ENCODE measurements around the gene EVA1A. TPM values are rescaled to one million over a fixed set of nuclear protein-coding genes. Genes with fewer than 3 reads are reported as not detected.

Gene EVA1A
- polyA plus RNA-seq, 3 donors = not detected

- no peak overlapping the region for H3K27ac Mint-ChIP-seq
- peaks cover 4 to 12% of the 10 kb centered on the region in 2 donors for H3K9me3 ChIP-seq (replicated peaks in 1 of 2; ENCODE audit: control insufficient read depth in 1 of 2, insufficient read depth in 1 of 2, low read length in 2 of 2)
- no peaks in the 10 kb centered on the region for H3K27me3 ChIP-seq (ENCODE audit: control insufficient read depth in 2 of 2, insufficient read depth in 2 of 2, low read length in 2 of 2)
- H3K36me3 ChIP-seq (replicated peaks in 1 of 2; ENCODE audit: control insufficient read depth in 1 of 2, insufficient read depth in 2 of 2, low read length in 2 of 2) = no peaks in the 10 kb centered on the region
- no peak overlapping the region for H2AFZ ChIP-seq (ENCODE audit: insufficient read depth, low read depth, low read length, poor library complexity, severe bottlenecking)
- no peak overlapping the region for H3K4me3 Mint-ChIP-seq
- H3K9me3 Mint-ChIP-seq = peaks cover 3 to 17% (median 11%) of the 10 kb centered on the region in 7 donors
- H3K4me2 ChIP-seq (replicated peaks; ENCODE audit: extremely low read depth, low read length, poor library complexity, severe bottlenecking) = no peak overlapping the region
- H3K4me1 Mint-ChIP-seq = no peaks in the 10 kb centered on the region
- peaks cover 0 to 6% (median 2%) of the 10 kb centered on the region in 3 donors for H3K27me3 Mint-ChIP-seq (ENCODE audit: low read depth in 3 of 3)
- no peaks in the 10 kb centered on the region for H3K36me3 Mint-ChIP-seq
- no peaks in the 10 kb centered on the region for H3K4me1 ChIP-seq (ENCODE audit: control insufficient read depth in 1 of 2, insufficient read depth in 2 of 2, low read length in 2 of 2)
- H4K20me1 ChIP-seq (ENCODE audit: insufficient read depth, low read length) = no peaks in the 10 kb centered on the region
- TF ChIP-seq, protein P1, sequence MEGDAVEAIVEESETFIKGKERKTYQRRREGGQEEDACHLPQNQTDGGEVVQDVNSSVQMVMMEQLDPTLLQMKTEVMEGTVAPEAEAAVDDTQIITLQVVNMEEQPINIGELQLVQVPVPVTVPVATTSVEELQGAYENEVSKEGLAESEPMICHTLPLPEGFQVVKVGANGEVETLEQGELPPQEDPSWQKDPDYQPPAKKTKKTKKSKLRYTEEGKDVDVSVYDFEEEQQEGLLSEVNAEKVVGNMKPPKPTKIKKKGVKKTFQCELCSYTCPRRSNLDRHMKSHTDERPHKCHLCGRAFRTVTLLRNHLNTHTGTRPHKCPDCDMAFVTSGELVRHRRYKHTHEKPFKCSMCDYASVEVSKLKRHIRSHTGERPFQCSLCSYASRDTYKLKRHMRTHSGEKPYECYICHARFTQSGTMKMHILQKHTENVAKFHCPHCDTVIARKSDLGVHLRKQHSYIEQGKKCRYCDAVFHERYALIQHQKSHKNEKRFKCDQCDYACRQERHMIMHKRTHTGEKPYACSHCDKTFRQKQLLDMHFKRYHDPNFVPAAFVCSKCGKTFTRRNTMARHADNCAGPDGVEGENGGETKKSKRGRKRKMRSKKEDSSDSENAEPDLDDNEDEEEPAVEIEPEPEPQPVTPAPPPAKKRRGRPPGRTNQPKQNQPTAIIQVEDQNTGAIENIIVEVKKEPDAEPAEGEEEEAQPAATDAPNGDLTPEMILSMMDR (IDR thresholded peaks at IDR 0.05) = no peak
- intact Hi-C loops (cut with micrococcal nuclease) = no loop called here
- H3K4me3 ChIP-seq (replicated peaks in 1 of 3; ENCODE audit: low read depth in 2 of 3, low read length in 3 of 3) = no peak overlapping the region
- H3K9ac ChIP-seq (ENCODE audit: insufficient read depth, low read length, poor library complexity, severe bottlenecking) = no peak overlapping the region
- WGBS (ENCODE audit: insufficient coverage) = 91% methylated on average over 6 of the region's 8 CpGs
- DNase-seq = no peak
- H3K79me2 ChIP-seq (ENCODE audit: insufficient read depth, low read length) = no peaks in the 10 kb centered on the region
- no peak overlapping the region for H3K27ac ChIP-seq (ENCODE audit: low read depth in 1 of 2, low read length in 2 of 2)
Observed at GRCh38 chr2:75516378-75517360, 44.1 kb downstream of the EVA1A start.

- intact Hi-C loops (cut with micrococcal nuclease) = no loop called here
- peaks cover 0 to 6% (median 2%) of the 10 kb centered on the region in 3 donors for H3K27me3 Mint-ChIP-seq (ENCODE audit: low read depth in 3 of 3)
Observed at GRCh38 chr2:75515584-75516368, 45.0 kb downstream of the EVA1A start.

More at GRCh38 chr2:75515584-75516368, 45.0 kb downstream of the EVA1A start:
- Histone ChIP-seq H3K4me3 (replicated peaks in 1 of 3; ENCODE audit: low read depth in 2 of 3, low read length in 3 of 3) (no peak overlapping the region), H2AFZ (ENCODE audit: insufficient read depth, low read depth, low read length, poor library complexity, severe bottlenecking) (no peak overlapping the region), H3K9me3 (replicated peaks in 1 of 2; ENCODE audit: control insufficient read depth in 1 of 2, insufficient read depth in 1 of 2, low read length in 2 of 2) (peaks cover 4 to 12% of the 10 kb centered on the region in 2 donors), H3K9ac (ENCODE audit: insufficient read depth, low read length, poor library complexity, severe bottlenecking) (no peak overlapping the region), H3K27me3 (ENCODE audit: control insufficient read depth in 2 of 2, insufficient read depth in 2 of 2, low read length in 2 of 2) (no peaks in the 10 kb centered on the region), H4K20me1 (ENCODE audit: insufficient read depth, low read length) (no peaks in the 10 kb centered on the region), H3K27ac (ENCODE audit: low read depth in 1 of 2, low read length in 2 of 2) (no peak overlapping the region), H3K4me2 (replicated peaks; ENCODE audit: extremely low read depth, low read length, poor library complexity, severe bottlenecking) (no peak overlapping the region), H3K79me2 (ENCODE audit: insufficient read depth, low read length) (no peaks in the 10 kb centered on the region), H3K36me3 (replicated peaks in 1 of 2; ENCODE audit: control insufficient read depth in 1 of 2, insufficient read depth in 2 of 2, low read length in 2 of 2) (no peaks in the 10 kb centered on the region), H3K4me1 (ENCODE audit: control insufficient read depth in 1 of 2, insufficient read depth in 2 of 2, low read length in 2 of 2) (no peaks in the 10 kb centered on the region)
- Mint-ChIP-seq H3K4me3 (no peak overlapping the region), H3K4me1 (no peaks in the 10 kb centered on the region), H3K27ac (no peak overlapping the region), H3K36me3 (no peaks in the 10 kb centered on the region), H3K9me3 (peaks cover 3 to 17% (median 11%) of the 10 kb centered on the region in 7 donors)
- DNase-seq = no peak
- TF ChIP-seq, protein P1 (IDR thresholded peaks at IDR 0.05) = no peak
- WGBS (ENCODE audit: insufficient coverage) = 89% methylated on average over 3 of the region's 7 CpGs

All from CD14-positive monocyte (primary cell).